ENCODE data around the gene CELF4.

GRCh38 chr18:37276111-37276890 is 289.3 kb downstream of the CELF4 start:
- no peak for TF ChIP-seq CTCF (IDR thresholded peaks at IDR 0.05)
- no peak for TF ChIP-seq POLR2AphosphoS5 (IDR thresholded peaks at IDR 0.05)
- TF ChIP-seq POLR2A (IDR thresholded peaks at IDR 0.05), result no peak
- no peak for TF ChIP-seq EP300 (IDR thresholded peaks at IDR 0.05)
